Duodenal mucosa (tissue), 2 donors: ENCODE measurements around the gene CEP41.

Experiments
- H3K27ac ChIP-seq: one replicate; pipeline ENCODE4 v1.7.0; 2013; ENCODE audit warnings: low read depth, low read length
- H3K27me3 ChIP-seq, 2 donors: one replicate each; pipeline ENCODE4 v1.7.0; 2013; ENCODE audit warnings: low read length in 2 of 2, control low read depth in 1 of 2; ENCODE audit not compliant: insufficient read depth in 2 of 2, control insufficient read depth in 1 of 2
- H3K36me3 ChIP-seq, 2 donors: one replicate each; pipeline ENCODE4 v1.7.0; 2013; ENCODE audit warnings: low read length in 2 of 2, control low read depth in 1 of 2; ENCODE audit not compliant: insufficient read depth in 2 of 2, control insufficient read depth in 1 of 2
- H3K4me1 ChIP-seq, 2 donors: one replicate each; pipeline ENCODE4 v1.7.0; 2013; ENCODE audit warnings: low read length in 2 of 2, control low read depth in 1 of 2; ENCODE audit not compliant: insufficient read depth in 2 of 2, control insufficient read depth in 1 of 2
- H3K4me3 ChIP-seq, 2 donors: one replicate each; pipeline ENCODE4 v1.7.0; 2013; ENCODE audit warnings: low read length in 2 of 2, low read depth in 1 of 2
- H3K9ac ChIP-seq, 2 donors: one replicate each; pipeline ENCODE4 v1.7.0; 2013; ENCODE audit warnings: low read length in 2 of 2, low read depth in 1 of 2
- H3K9me3 ChIP-seq, 2 donors: one replicate each; pipeline ENCODE4 v1.7.0; 2013; ENCODE audit warnings: low read length in 2 of 2, control low read depth in 1 of 2; ENCODE audit not compliant: control insufficient read depth in 1 of 2

CEP41 gene

GRCh38 chr7:130365511-130366441 lies 75.0 kb downstream of the CEP41 start:
- H3K36me3 ChIP-seq = no peaks in the 10 kb centered on the region
- H3K9me3 ChIP-seq = no peaks in the 10 kb centered on the region
- no peak overlapping the region for H3K4me3 ChIP-seq
- no peak overlapping the region for H3K27ac ChIP-seq
- H3K4me1 ChIP-seq = peaks cover 0 to 14% of the 10 kb centered on the region in 2 donors
- H3K27me3 ChIP-seq = no peaks in the 10 kb centered on the region
- no peak overlapping the region for H3K9ac ChIP-seq

GRCh38 chr7:130365088-130365487 lies 75.7 kb downstream of the CEP41 start:
- Histone ChIP-seq H3K27ac (no peak overlapping the region), H3K4me1 (peaks cover 0 to 14% of the 10 kb centered on the region in 2 donors), H3K36me3 (no peaks in the 10 kb centered on the region), H3K4me3 (no peak overlapping the region), H3K27me3 (no peaks in the 10 kb centered on the region), H3K9me3 (peaks cover 0 to 3% of the 10 kb centered on the region in 2 donors), H3K9ac (no peak overlapping the region)

DNA sequence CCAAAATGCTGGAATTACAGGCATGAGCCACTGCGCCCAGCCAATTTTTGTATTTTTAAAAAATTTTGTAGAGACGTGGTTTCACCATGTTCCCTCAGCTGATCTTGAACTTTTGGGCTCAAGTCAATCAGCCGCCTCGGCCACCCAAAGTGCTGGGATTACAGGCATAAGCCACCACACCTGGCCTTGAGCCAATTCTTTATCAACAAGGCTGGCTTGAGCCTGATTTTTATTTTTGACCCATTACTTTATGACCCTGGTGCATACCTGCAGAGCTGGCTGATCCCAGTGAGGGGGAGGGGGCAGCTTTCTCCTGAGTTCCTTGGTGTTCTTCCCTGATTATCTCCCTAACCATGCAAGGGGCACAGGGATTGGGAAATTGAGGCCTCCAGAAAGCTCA lies 76.4 kb downstream of the CEP41 start:
- no peak overlapping the region for H3K27ac ChIP-seq
- H3K9me3 ChIP-seq = peaks cover under 1 to 3% of the 10 kb centered on the region in 2 donors
- no peaks in the 10 kb centered on the region for H3K36me3 ChIP-seq
- H3K4me3 ChIP-seq = no peak overlapping the region
- peaks cover 0 to 14% of the 10 kb centered on the region in 2 donors for H3K4me1 ChIP-seq
- no peaks in the 10 kb centered on the region for H3K27me3 ChIP-seq
- no peak overlapping the region for H3K9ac ChIP-seq

DNA sequence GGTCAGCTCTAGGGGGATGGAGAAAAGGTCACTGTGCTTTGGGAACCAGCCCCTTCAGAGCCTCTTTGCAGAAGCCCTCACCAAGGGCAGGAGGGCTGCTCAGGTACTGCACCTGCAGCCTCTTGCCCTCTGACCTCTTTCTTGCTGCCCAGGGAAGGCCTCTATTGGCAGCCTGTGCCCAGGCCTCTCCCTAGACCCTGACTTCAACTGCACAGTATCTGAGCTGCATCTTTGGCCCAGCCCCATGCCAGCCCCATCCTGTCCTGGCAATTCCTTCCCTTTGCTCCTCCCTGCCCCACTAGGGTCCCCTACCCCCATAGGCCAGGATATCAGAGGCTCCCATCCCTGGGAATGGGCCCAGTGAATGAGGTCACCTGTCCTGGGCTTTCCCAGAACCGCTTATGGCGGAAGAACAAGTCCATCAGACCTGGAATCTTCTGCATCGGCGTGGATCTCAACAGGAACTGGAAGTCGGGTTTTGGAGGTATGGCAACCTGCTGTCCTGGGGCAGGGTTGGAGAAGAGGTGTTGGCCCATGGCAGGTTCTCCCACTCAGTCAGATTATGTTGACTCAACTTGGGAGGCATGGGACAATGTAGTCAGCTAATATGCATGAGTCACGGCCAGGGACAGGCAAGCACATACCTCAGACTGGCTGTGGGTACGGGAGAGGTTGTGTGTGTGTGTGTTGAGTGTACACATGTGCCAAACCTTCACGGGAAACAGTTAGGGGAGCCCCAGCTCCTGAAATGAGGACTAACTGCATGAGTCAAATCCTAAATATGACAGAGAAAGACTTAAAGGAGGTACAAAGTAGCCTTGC lies 77.6 kb downstream of the CEP41 start:
- Histone ChIP-seq H3K9ac (no peak overlapping the region), H3K4me3 (no peak overlapping the region), H3K27me3 (no peaks in the 10 kb centered on the region), H3K36me3 (no peaks in the 10 kb centered on the region), H3K9me3 (peaks cover 3 to 4% of the 10 kb centered on the region in 2 donors), H3K4me1 (peaks cover 0 to 14% of the 10 kb centered on the region in 2 donors), H3K27ac (no peak overlapping the region)

- H3K9me3 ChIP-seq = peaks cover 3 to 4% of the 10 kb centered on the region in 2 donors
- no peaks in the 10 kb centered on the region for H3K27me3 ChIP-seq
- peaks cover 0 to 14% of the 10 kb centered on the region in 2 donors for H3K4me1 ChIP-seq
- no peak overlapping the region for H3K4me3 ChIP-seq
- H3K27ac ChIP-seq = no peak overlapping the region
- no peaks in the 10 kb centered on the region for H3K36me3 ChIP-seq
- no peak overlapping the region for H3K9ac ChIP-seq
These were observed 78.5 kb downstream of the CEP41 start for GRCh38 chr7:130362251-130362816.

- H3K4me3 ChIP-seq = no peak overlapping the region
- H3K27ac ChIP-seq = no peak overlapping the region
- H3K27me3 ChIP-seq = no peaks in the 10 kb centered on the region
- no peaks in the 10 kb centered on the region for H3K36me3 ChIP-seq
- H3K4me1 ChIP-seq = peaks cover 0 to 16% of the 10 kb centered on the region in 2 donors
- peaks cover 3 to 4% of the 10 kb centered on the region in 2 donors for H3K9me3 ChIP-seq
- no peak overlapping the region for H3K9ac ChIP-seq
These were observed 79.1 kb downstream of the CEP41 start for GRCh38 chr7:130361681-130362080.

GRCh38 chr7:130360518-130360917 lies 80.3 kb downstream of the CEP41 start:
- Histone ChIP-seq H3K27ac (no peak overlapping the region), H3K4me1 (peaks cover 0 to 18% of the 10 kb centered on the region in 2 donors), H3K9ac (no peak overlapping the region), H3K9me3 (peaks cover 3 to 4% of the 10 kb centered on the region in 2 donors), H3K4me3 (no peak overlapping the region), H3K27me3 (no peaks in the 10 kb centered on the region), H3K36me3 (no peaks in the 10 kb centered on the region)

- Histone ChIP-seq H3K36me3 (no peaks in the 10 kb centered on the region), H3K4me1 (peaks cover 0 to 7% of the 10 kb centered on the region in 2 donors), H3K27me3 (no peaks in the 10 kb centered on the region), H3K27ac (no peak overlapping the region), H3K9ac (no peak overlapping the region), H3K9me3 (peaks cover 3 to 4% of the 10 kb centered on the region in 2 donors), H3K4me3 (no peak overlapping the region)
These were observed 81.4 kb downstream of the CEP41 start for GRCh38 chr7:130359276-130359857.

DNA sequence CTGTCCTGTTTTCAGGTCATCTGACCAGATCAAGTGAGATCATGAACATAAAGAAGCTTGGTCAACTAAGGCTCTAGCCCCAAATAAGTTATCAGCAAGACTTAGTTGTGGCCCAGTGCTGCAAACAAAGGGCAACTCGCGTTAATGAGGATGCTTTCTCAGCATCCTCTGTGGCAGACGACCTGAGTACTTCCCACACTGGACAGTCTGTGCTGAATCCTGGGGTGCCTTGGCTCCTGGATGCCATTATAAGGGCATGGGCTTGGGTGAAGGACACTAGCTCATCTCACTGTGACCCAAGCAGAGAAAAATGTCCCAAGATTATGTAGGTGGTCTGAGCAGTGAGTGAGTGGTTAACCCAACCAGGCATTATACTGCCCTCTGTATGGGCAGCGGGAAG lies 82.3 kb downstream of the CEP41 start:
- Histone ChIP-seq H3K36me3 (no peaks in the 10 kb centered on the region), H3K9me3 (peaks cover 3 to 4% of the 10 kb centered on the region in 2 donors), H3K4me3 (no peak overlapping the region), H3K27ac (no peak overlapping the region), H3K27me3 (no peaks in the 10 kb centered on the region), H3K9ac (no peak overlapping the region), H3K4me1 (peaks cover 0 to 7% of the 10 kb centered on the region in 2 donors)
